GM12878 (cell line): Measurements from ENCODE around the gene ZNF791. TPM values are rescaled to one million over a fixed set of nuclear protein-coding genes. Genes with fewer than 3 reads are reported as not detected.

Experiments
- ATAC-seq: fragments of 200-7000 bp; cut with Tn5 transposase; 3 replicates; pipeline ENCODE4 v1.9.1; 2020; ENCODE audit warnings: mild to moderate bottlenecking, moderate library complexity
- BruUV-seq: library from RNA; stranded (reverse); fragments of 400-500 nt; replicated peaks from 2 replicates; lab custom pipeline; 2021; lab: Mats Ljungman, UMichigan
- CTCF ChIA-PET: fragments of 300-600 bp; sonication (Branson Sonifier 250); formaldehyde crosslinking; extraction: SDS; loops from one replicate; lab custom pipeline; 2021; ENCODE audit warnings: inconsistent platforms; lab: Yijun Ruan, JAX
- POLR2A ChIA-PET: fragments of 350-600 bp; formaldehyde crosslinking; extraction: SDS; loops from one replicate; lab custom pipeline; 2021; ENCODE audit warnings: inconsistent platforms; lab: Charles Lee
- RAD21 ChIA-PET: fragments of 300-600 bp; sonication (Branson Sonifier 250); formaldehyde crosslinking; loops from one replicate; lab custom pipeline; 2023; ENCODE audit warnings: antibody characterized with exemption; ENCODE audit not compliant: unreplicated experiment; lab: Charles Lee
- SMC1A ChIA-PET: fragments of 300-600 bp; sonication (Branson Sonifier 250); formaldehyde crosslinking; loops from one replicate; lab custom pipeline; 2023; ENCODE audit not compliant: unreplicated experiment, uncharacterized antibody; lab: Charles Lee
- DNase-seq: peaks from one replicate; pipeline ENCODE4 v3.0.0-alpha.2; 2011; ENCODE audit warnings: low read depth, low spot score
- FAIRE-seq: peaks from 3 replicates; lab custom pipeline; 2011; peaks lifted over from hg19 to GRCh38; lab: Jason Lieb, UNC
- H2AFZ ChIP-seq: 2 replicates; pipeline ENCODE4 v1.6.0; 2011; ENCODE audit warnings: low read depth, low read length, control low read depth; ENCODE audit not compliant: control insufficient read depth
- H3K27ac ChIP-seq: 2 replicates; pipeline ENCODE4 v1.5.1; 2011; ENCODE audit warnings: control low read depth; ENCODE audit not compliant: control insufficient read depth, insufficient read depth
- H3K27me3 ChIP-seq, 2 experiments: replicated peaks in 1 of 2; 2 replicates each; pipeline versions ENCODE4 v1.6.0 to v1.6.1; 2011; ENCODE audit warnings: low read length in 1 of 2; ENCODE audit not compliant: control insufficient read depth in 2 of 2, insufficient read depth in 2 of 2
- H3K36me3 ChIP-seq, 2 experiments: 2 replicates each; pipeline ENCODE4 v1.5.1; 2011; ENCODE audit warnings: low read length in 1 of 2; ENCODE audit not compliant: control insufficient read depth in 2 of 2, insufficient read depth in 2 of 2
- H3K4me1 ChIP-seq: 2 replicates; pipeline ENCODE4 v1.6.1; 2011; ENCODE audit warnings: mild to moderate bottlenecking, low read length, moderate library complexity, mixed read lengths; ENCODE audit not compliant: control insufficient read depth, insufficient read depth
- H3K4me2 ChIP-seq: 2 replicates; pipeline ENCODE4 v1.6.0; 2011; ENCODE audit warnings: control low read depth; ENCODE audit not compliant: control insufficient read depth, insufficient read depth
- H3K4me3 ChIP-seq: fragments of 200-600 bp; sonication (generic); 2 replicates; pipeline ENCODE4 v1.5.1; 2016
- H3K79me2 ChIP-seq: 2 replicates; pipeline ENCODE4 v1.6.0; 2011; ENCODE audit warnings: low read length; ENCODE audit not compliant: control insufficient read depth, insufficient read depth
- H3K9ac ChIP-seq: 2 replicates; pipeline ENCODE4 v1.8.0; 2011; ENCODE audit warnings: low read length, control low read depth, mixed read lengths; ENCODE audit not compliant: control insufficient read depth, insufficient read depth
- H3K9me3 ChIP-seq: replicated peaks from 3 replicates; pipeline ENCODE4 v1.5.1; 2011; ENCODE audit warnings: mild to moderate bottlenecking, low read length; ENCODE audit not compliant: control insufficient read depth, insufficient read depth
- H4K20me1 ChIP-seq: 2 replicates; pipeline ENCODE4 v1.6.0; 2011; ENCODE audit not compliant: control insufficient read depth, insufficient read depth
- IKZF2 ChIP-seq, 2 experiments: fragments of 450-650 bp; IDR thresholded peaks; 2 replicates each; pipeline ENCODE4 v1.6.1; 2017; ENCODE audit warnings: mild to moderate bottlenecking in 2 of 2, moderate library complexity in 2 of 2
- PML ChIP-seq: IDR thresholded peaks from 2 replicates; pipeline ENCODE4 v1.6.1; 2012; ENCODE audit warnings: low read length, inconsistent platforms
- POLR2A ChIP-seq: IDR thresholded peaks from 2 replicates; pipeline ENCODE4 v1.6.1; 2011; ENCODE audit warnings: low read depth, mild to moderate bottlenecking, low read length
- POLR2AphosphoS2 ChIP-seq: IDR thresholded peaks from 2 replicates; pipeline ENCODE4 v1.6.1; 2011; ENCODE audit warnings: low read depth, mild to moderate bottlenecking, low read length, improper control_type of control experiment, moderate library complexity
- ZNF217 ChIP-seq: fragments of 450-650 bp; IDR thresholded peaks from 2 replicates; pipeline ENCODE4 v1.6.1; 2017; ENCODE audit warnings: antibody characterized with exemption, mild to moderate bottlenecking
- WGBS: methylation state at CpG from one replicate; pipeline ENCODE4 v1.1.6; 2016; ENCODE audit warnings: low lambda C conversion rate; ENCODE audit not compliant: insufficient replicate concordance, insufficient coverage; ENCODE audit errors: missing lambda C conversion rate; 5-methylcytosine and 5-hydroxymethylcytosine counted together
- in situ Hi-C: fragments of 300-500 bp; cut with MboI; formaldehyde crosslinking; loops from 9 replicates; pipeline ENCODE4 v1.14.3; 2018; ENCODE audit warnings: mixed read lengths
- intact Hi-C: fragments of 100-400 bp; cut with micrococcal nuclease; formaldehyde crosslinking; loops from one replicate; pipeline ENCODE4 v1.14.2; 2022; ENCODE audit not compliant: unreplicated experiment
- polyA plus RNA-seq, 11 experiments: library from polyadenylated mRNA; depleted of rRNA in 4 of 11; unstranded in 6 of 11; stranded (reverse) in 5 of 11; fragments of >200 nt; fragmentation: Nextera tagmentation in 4 of 11; fragmentation: Illumina TruSeq in 1 of 11; extraction: Ambion mirVana in 4 of 11; extraction: Trizol in 1 of 11; gene quantifications; 1 replicate in 1 of 11; 2 replicates in 10 of 11; pipeline versions ENCODE4 v1.2.1 to v1.2.3, GENCODE V29; 2011 to 2016; ENCODE audit warnings: inconsistent platforms in 2 of 11, missing spikeins in 2 of 11, low read depth in 1 of 11
- total RNA-seq, 4 experiments: library from RNA; depleted of rRNA in 3 of 4; stranded (reverse); fragments of >200 nt in 3 of 4; fragmentation: Illumina TruSeq in 1 of 4; extraction: Trizol in 1 of 4; gene quantifications; 2 replicates each; pipeline versions ENCODE4 v1.2.1 to v1.2.3, GENCODE V29; 2013 to 2021

ZNF791 gene
- total and polyA plus RNA-seq, 10 of the 15 experiments (the other 5 are each of a cell fraction or from before 2014, with no cell fraction given), result 7.5 to 24.0 (median 11.8) TPM

GRCh38 chr19:12675399-12675798, 64.7 kb downstream of the ZNF791 start:
- ChIA-PET CTCF (interaction anchor here (1.6 kb wide), 1 partner anchor 48 kb away, joined by 5 read pairs; the partner anchor contains the start of gene TNPO2), RAD21 (no interaction called here)
- H3K79me2 ChIP-seq, result peaks cover 13% of the 10 kb centered on the region
- ATAC-seq, result no peak
- H3K4me2 ChIP-seq, result no peak overlapping the region
- peaks cover 31 to 35% of the 10 kb centered on the region in 2 experiments for H3K36me3 ChIP-seq
- H2AFZ ChIP-seq, result no peak overlapping the region
- TF ChIP-seq POLR2A (peak; percentile 56), POLR2AphosphoS2 (no peak), IKZF2 (IDR thresholded peaks at IDR 0.05) (no peak)
- TF ChIP-seq, all 136 proteins: peak for 1
- intact Hi-C loops, result no loop called here
- ChIA-PET SMC1A (no interaction called here), POLR2A (no interaction called here)
- BruUV-seq, result no TSS peak
- no peaks in the 10 kb centered on the region for H3K9me3 ChIP-seq
- in situ Hi-C loops, result no loop called here
- H3K4me1 ChIP-seq, result peaks cover 9% of the 10 kb centered on the region
- DNase-seq (no peak), FAIRE-seq (no peak)
- H3K27ac ChIP-seq, result no peak overlapping the region
- no peaks in the 10 kb centered on the region for H3K27me3 ChIP-seq
- H3K9ac ChIP-seq, result no peak overlapping the region
- H3K4me3 ChIP-seq, result no peak overlapping the region
- no peaks in the 10 kb centered on the region; the same call in 1 of the 2 replicates for H4K20me1 ChIP-seq
- 98% methylated on average over 10 of the region's 10 CpGs for WGBS

- peaks cover 31 to 35% of the 10 kb centered on the region in 2 experiments for H3K36me3 ChIP-seq
- intact Hi-C loops (loop anchor here (1.0 kb wide), 2 partner anchors 112 to 120 kb away; no protein-coding TSS in a partner anchor), in situ Hi-C loops (no loop called here)
- H3K9ac ChIP-seq, result no peak overlapping the region
- ChIA-PET SMC1A (no interaction called here), CTCF (interaction anchor here (0.9 to 2.8 kb wide), 9 partner anchors 10 to 172 kb away, joined by 3 to 13 read pairs (median 6); partner anchors contain the start of genes MAN2B1, TNPO2, TRIR and WDR83), RAD21 (no interaction called here), POLR2A (no interaction called here)
- no TSS peak for BruUV-seq
- DNase-seq, result no peak
- TF ChIP-seq ZNF217 (no peak), PML (0 out of 2 replicates have a peak, but pooled peaks have one; percentile 29)
- no peak overlapping the region for H2AFZ ChIP-seq
- H3K4me3 ChIP-seq, result no peak overlapping the region
- no peak for FAIRE-seq
- H3K4me1 ChIP-seq, result peaks cover 4% of the 10 kb centered on the region; the same call in 1 of the 2 replicates
- no peaks in the 10 kb centered on the region for H3K27me3 ChIP-seq
- H3K9me3 ChIP-seq, result no peaks in the 10 kb centered on the region
- ATAC-seq, result no peak
- no peaks in the 10 kb centered on the region; the same call in 1 of the 2 replicates for H4K20me1 ChIP-seq
- H3K27ac ChIP-seq, result no peak overlapping the region
- H3K79me2 ChIP-seq, result peaks cover 9% of the 10 kb centered on the region
- WGBS, result 79% methylated on average over 15 of the region's 15 CpGs
- H3K4me2 ChIP-seq, result no peak overlapping the region
Observed at GRCh38 chr19:12675940-12676339, 65.2 kb downstream of the ZNF791 start.
